Nucleus accumbens (tissue), 56 donors: ENCODE measurements around the gene SMAP1.
"Not testable (repeated sequence)": the region's sequence is repeated elsewhere in the genome, so short reads cannot be mapped to it uniquely, and the experiment has no call there.

Experiments
- DNase-seq, 56 donors: peaks; one replicate each; lab custom pipeline; 2025; lab: John Stamatoyannopoulos, UW

SMAP1 gene

GRCh38 chr6:70735513-70735912 lies 67.8 kb downstream of the SMAP1 start:
- no peak for DNase-seq

- no peak for DNase-seq
These were observed 70.3 kb downstream of the SMAP1 start for GRCh38 chr6:70738028-70738427.

- no peak for DNase-seq
These were observed 71.9 kb downstream of the SMAP1 start for GRCh38 chr6:70739534-70739933.

GRCh38 chr6:70740746-70741145 lies 73.1 kb downstream of the SMAP1 start:
- not testable (repeated sequence) for DNase-seq

GRCh38 chr6:70742462-70742861 lies 74.8 kb downstream of the SMAP1 start:
- DNase-seq = not testable (repeated sequence)

GRCh38 chr6:70753870-70754380 lies 86.2 kb downstream of the SMAP1 start:
- no peak for DNase-seq

GRCh38 chr6:70758883-70759282 lies 91.2 kb downstream of the SMAP1 start:
- no peak for DNase-seq

- DNase-seq = no peak
These were observed 96.2 kb downstream of the SMAP1 start for GRCh38 chr6:70763754-70764510.

- no peak for DNase-seq
These were observed 97.0 kb downstream of the SMAP1 start for GRCh38 chr6:70764706-70765105.

GRCh38 chr6:70771351-70771750 lies 103.7 kb downstream of the SMAP1 start:
- DNase-seq = not testable (repeated sequence)

GRCh38 chr6:70779934-70780333 lies 112.3 kb downstream of the SMAP1 start:
- DNase-seq = no peak

GRCh38 chr6:70790483-70791224 lies 123.0 kb downstream of the SMAP1 start:
- DNase-seq = no peak

GRCh38 chr6:70797625-70798024 lies 129.9 kb downstream of the SMAP1 start:
- no peak for DNase-seq

- DNase-seq = no peak
These were observed 138.4 kb downstream of the SMAP1 start for GRCh38 chr6:70806086-70806485.

GRCh38 chr6:70811788-70812187 lies 144.1 kb downstream of the SMAP1 start:
- DNase-seq = no peak

GRCh38 chr6:70813885-70814284 lies 146.2 kb downstream of the SMAP1 start:
- DNase-seq = no peak

GRCh38 chr6:70819646-70820045 lies 152.0 kb downstream of the SMAP1 start:
- DNase-seq = no peak

- no peak for DNase-seq
These were observed 153.1 kb downstream of the SMAP1 start for GRCh38 chr6:70820778-70821177.

- no peak for DNase-seq
These were observed 154.1 kb downstream of the SMAP1 start for GRCh38 chr6:70821751-70822150.

- DNase-seq = no peak
These were observed 156.0 kb downstream of the SMAP1 start for GRCh38 chr6:70823651-70824050.

GRCh38 chr6:70831427-70831826 lies 163.7 kb downstream of the SMAP1 start:
- no peak for DNase-seq

GRCh38 chr6:70834520-70834919 lies 166.8 kb downstream of the SMAP1 start:
- no peak for DNase-seq
